ENCODE data around the gene GALNT2.

GALNT2 gene

DNA sequence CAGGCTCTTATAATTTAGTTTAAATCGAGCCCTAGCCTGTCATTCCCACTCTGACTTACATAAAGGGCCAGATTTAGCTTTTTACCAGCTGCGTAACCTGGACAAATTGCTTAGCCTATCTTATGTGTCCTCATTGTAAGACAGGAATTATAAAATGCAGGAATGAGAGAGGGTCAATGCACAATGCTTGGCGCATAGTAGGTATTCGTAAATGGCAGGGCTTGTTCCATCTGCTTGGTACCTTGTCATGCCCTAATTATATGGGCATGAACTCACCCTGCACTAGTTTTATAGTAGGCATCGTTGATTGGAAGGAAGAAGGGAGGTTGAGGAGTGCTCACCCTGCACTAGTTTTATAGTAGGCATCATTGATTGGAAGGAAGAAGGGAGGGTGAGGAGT is 108.8 kb downstream of the GALNT2 start:
- no peak overlapping the region for H3K9ac ChIP-seq (ENCODE audit: low read length)
- H3K4me2 ChIP-seq (ENCODE audit: low read depth, low read length, poor library complexity, severe bottlenecking) = no peak overlapping the region
- no peaks in the 10 kb centered on the region for H3F3A ChIP-seq (ENCODE audit: insufficient read depth)
- H2AFZ ChIP-seq (ENCODE audit: low read depth, low read length, severe bottlenecking) = no peak overlapping the region
- no peaks in the 10 kb centered on the region for H3K9me2 ChIP-seq (replicated peaks; ENCODE audit: insufficient read depth, low read length)
- no peaks in the 10 kb centered on the region for H3K36me3 ChIP-seq (ENCODE audit: low read length)
- no peaks in the 10 kb centered on the region for H3K79me2 ChIP-seq (ENCODE audit: insufficient read depth, low read length)
- H3K4me3 ChIP-seq (ENCODE audit: insufficient read depth, low read length, poor library complexity, severe bottlenecking) = no peak overlapping the region
- TF ChIP-seq, protein P1, sequence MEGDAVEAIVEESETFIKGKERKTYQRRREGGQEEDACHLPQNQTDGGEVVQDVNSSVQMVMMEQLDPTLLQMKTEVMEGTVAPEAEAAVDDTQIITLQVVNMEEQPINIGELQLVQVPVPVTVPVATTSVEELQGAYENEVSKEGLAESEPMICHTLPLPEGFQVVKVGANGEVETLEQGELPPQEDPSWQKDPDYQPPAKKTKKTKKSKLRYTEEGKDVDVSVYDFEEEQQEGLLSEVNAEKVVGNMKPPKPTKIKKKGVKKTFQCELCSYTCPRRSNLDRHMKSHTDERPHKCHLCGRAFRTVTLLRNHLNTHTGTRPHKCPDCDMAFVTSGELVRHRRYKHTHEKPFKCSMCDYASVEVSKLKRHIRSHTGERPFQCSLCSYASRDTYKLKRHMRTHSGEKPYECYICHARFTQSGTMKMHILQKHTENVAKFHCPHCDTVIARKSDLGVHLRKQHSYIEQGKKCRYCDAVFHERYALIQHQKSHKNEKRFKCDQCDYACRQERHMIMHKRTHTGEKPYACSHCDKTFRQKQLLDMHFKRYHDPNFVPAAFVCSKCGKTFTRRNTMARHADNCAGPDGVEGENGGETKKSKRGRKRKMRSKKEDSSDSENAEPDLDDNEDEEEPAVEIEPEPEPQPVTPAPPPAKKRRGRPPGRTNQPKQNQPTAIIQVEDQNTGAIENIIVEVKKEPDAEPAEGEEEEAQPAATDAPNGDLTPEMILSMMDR (IDR thresholded peaks at IDR 0.05; ENCODE audit: insufficient read depth, low read length, poor library complexity, severe bottlenecking) = no peak
- no peak for TF ChIP-seq EZH2phosphoT487 (conservative IDR thresholded peaks at IDR 0.05; ENCODE audit: low read length)
- H4K20me1 ChIP-seq (ENCODE audit: low read depth, low read length) = no peaks in the 10 kb centered on the region
- no peaks in the 10 kb centered on the region for H3K9me3 ChIP-seq (ENCODE audit: insufficient read depth, low read length)
- H3K27me3 ChIP-seq (ENCODE audit: low read length) = no peaks in the 10 kb centered on the region
- H3K27ac ChIP-seq (ENCODE audit: low read depth, low read length) = no peak overlapping the region

DNA sequence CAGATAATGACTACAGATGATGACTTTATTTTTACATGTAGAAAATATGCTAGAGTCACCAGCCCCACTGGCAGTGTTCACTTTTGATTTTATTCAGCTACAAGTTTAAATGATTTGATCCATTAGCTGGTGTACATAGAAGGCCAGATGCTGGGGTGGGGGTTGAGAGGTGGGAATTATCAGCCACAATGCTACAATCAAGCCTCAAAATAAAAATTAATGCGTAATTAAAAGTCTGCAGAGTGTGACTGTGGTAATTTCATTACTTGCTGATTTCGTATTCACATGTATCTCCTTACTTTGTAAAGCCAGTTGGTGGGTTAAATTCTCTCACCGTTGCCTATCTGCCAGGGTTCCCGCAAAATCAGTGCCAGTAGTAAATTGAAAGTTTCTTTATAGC is 109.3 kb downstream of the GALNT2 start:
- Histone ChIP-seq H2AFZ (ENCODE audit: low read depth, low read length, severe bottlenecking) (no peak overlapping the region), H4K20me1 (ENCODE audit: low read depth, low read length) (no peaks in the 10 kb centered on the region), H3K27ac (ENCODE audit: low read depth, low read length) (no peak overlapping the region), H3K9me3 (ENCODE audit: insufficient read depth, low read length) (no peaks in the 10 kb centered on the region), H3K4me3 (ENCODE audit: insufficient read depth, low read length, poor library complexity, severe bottlenecking) (no peak overlapping the region), H3F3A (ENCODE audit: insufficient read depth) (no peaks in the 10 kb centered on the region), H3K9me2 (replicated peaks; ENCODE audit: insufficient read depth, low read length) (no peaks in the 10 kb centered on the region), H3K4me2 (ENCODE audit: low read depth, low read length, poor library complexity, severe bottlenecking) (no peak overlapping the region), H3K36me3 (ENCODE audit: low read length) (no peaks in the 10 kb centered on the region), H3K9ac (ENCODE audit: low read length) (no peak overlapping the region), H3K79me2 (ENCODE audit: insufficient read depth, low read length) (no peaks in the 10 kb centered on the region), H3K27me3 (ENCODE audit: low read length) (no peaks in the 10 kb centered on the region)
- TF ChIP-seq EZH2phosphoT487 (conservative IDR thresholded peaks at IDR 0.05; ENCODE audit: low read length) = no peak
- TF ChIP-seq, protein P1 (IDR thresholded peaks at IDR 0.05; ENCODE audit: insufficient read depth, low read length, poor library complexity, severe bottlenecking) = no peak

DNA sequence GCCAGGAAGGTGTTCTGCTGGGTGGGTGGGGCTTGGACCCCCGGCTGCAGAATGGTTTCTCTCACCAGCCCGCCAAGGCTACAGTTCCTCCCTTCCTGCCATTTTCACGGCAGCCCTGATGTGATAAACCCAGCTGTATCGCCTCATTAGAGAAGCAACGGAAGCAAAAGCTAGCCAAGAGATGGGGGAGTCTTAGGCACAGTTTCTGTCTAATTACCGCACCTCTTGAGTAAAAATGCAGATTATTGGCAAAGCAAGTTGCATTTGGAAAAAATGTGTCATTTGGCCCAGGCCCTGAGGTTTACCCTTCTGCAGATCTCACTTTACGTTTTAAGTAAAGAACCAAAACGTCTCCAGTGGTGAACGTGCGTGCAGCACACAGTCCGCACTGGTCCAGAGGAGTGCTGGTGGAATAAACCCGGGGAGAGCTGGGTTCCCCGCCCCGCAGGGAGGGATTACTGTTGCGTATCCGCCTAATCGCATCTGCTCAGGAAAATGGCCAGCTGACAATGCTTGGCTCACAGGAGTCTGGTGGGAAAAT is 109.9 kb downstream of the GALNT2 start:
- no peak overlapping the region for H3K9ac ChIP-seq (ENCODE audit: low read length)
- no peaks in the 10 kb centered on the region for H4K20me1 ChIP-seq (ENCODE audit: low read depth, low read length)
- no peaks in the 10 kb centered on the region for H3K27me3 ChIP-seq (ENCODE audit: low read length)
- no peak overlapping the region for H2AFZ ChIP-seq (ENCODE audit: low read depth, low read length, severe bottlenecking)
- H3K4me3 ChIP-seq (ENCODE audit: insufficient read depth, low read length, poor library complexity, severe bottlenecking) = no peak overlapping the region
- no peak overlapping the region for H3K27ac ChIP-seq (ENCODE audit: low read depth, low read length)
- H3K36me3 ChIP-seq (ENCODE audit: low read length) = no peaks in the 10 kb centered on the region
- no peaks in the 10 kb centered on the region for H3K79me2 ChIP-seq (ENCODE audit: insufficient read depth, low read length)
- H3K9me2 ChIP-seq (replicated peaks; ENCODE audit: insufficient read depth, low read length) = no peaks in the 10 kb centered on the region
- no peaks in the 10 kb centered on the region for H3K9me3 ChIP-seq (ENCODE audit: insufficient read depth, low read length)
- H3K4me2 ChIP-seq (ENCODE audit: low read depth, low read length, poor library complexity, severe bottlenecking) = no peak overlapping the region
- no peaks in the 10 kb centered on the region for H3F3A ChIP-seq (ENCODE audit: insufficient read depth)
- TF ChIP-seq EZH2phosphoT487 (conservative IDR thresholded peaks at IDR 0.05; ENCODE audit: low read length) = no peak
- TF ChIP-seq, protein P1 (IDR thresholded peaks at IDR 0.05; ENCODE audit: insufficient read depth, low read length, poor library complexity, severe bottlenecking) = no peak
